Measurements from ENCODE around the gene ZSCAN16.

Gene ZSCAN16

GRCh38 chr6:28080631-28081485 lies 43.6 kb upstream of the ZSCAN16 start:
- peak; percentile 66 for TF ChIP-seq POLR2AphosphoS5 (IDR thresholded peaks at IDR 0.05; ENCODE audit: low read depth)
- TF ChIP-seq, protein P1, sequence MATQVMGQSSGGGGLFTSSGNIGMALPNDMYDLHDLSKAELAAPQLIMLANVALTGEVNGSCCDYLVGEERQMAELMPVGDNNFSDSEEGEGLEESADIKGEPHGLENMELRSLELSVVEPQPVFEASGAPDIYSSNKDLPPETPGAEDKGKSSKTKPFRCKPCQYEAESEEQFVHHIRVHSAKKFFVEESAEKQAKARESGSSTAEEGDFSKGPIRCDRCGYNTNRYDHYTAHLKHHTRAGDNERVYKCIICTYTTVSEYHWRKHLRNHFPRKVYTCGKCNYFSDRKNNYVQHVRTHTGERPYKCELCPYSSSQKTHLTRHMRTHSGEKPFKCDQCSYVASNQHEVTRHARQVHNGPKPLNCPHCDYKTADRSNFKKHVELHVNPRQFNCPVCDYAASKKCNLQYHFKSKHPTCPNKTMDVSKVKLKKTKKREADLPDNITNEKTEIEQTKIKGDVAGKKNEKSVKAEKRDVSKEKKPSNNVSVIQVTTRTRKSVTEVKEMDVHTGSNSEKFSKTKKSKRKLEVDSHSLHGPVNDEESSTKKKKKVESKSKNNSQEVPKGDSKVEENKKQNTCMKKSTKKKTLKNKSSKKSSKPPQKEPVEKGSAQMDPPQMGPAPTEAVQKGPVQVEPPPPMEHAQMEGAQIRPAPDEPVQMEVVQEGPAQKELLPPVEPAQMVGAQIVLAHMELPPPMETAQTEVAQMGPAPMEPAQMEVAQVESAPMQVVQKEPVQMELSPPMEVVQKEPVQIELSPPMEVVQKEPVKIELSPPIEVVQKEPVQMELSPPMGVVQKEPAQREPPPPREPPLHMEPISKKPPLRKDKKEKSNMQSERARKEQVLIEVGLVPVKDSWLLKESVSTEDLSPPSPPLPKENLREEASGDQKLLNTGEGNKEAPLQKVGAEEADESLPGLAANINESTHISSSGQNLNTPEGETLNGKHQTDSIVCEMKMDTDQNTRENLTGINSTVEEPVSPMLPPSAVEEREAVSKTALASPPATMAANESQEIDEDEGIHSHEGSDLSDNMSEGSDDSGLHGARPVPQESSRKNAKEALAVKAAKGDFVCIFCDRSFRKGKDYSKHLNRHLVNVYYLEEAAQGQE (IDR thresholded peaks at IDR 0.05; ENCODE audit: insufficient replicate concordance, low read depth), result no peak
- peak; percentile 100 for TF ChIP-seq GABPA (IDR thresholded peaks at IDR 0.05; ENCODE audit: low read depth)
- no peak for TF ChIP-seq CTCF (IDR thresholded peaks at IDR 0.05; ENCODE audit: insufficient read depth, low read length)
- DNase-seq (ENCODE audit: low read depth in 1 of 2, low spot score in 1 of 2), result peak; percentile 96 to 97
- H3K4me3 ChIP-seq (replicated peaks; ENCODE audit: insufficient read depth, low read length), result peak overlapping the region; percentile 89
- H3K27me3 ChIP-seq (ENCODE audit: insufficient read depth, poor library complexity, severe bottlenecking), result no peaks in the 10 kb centered on the region
- H3K27ac ChIP-seq (replicated peaks), result peak overlapping the region; percentile 98

DNA sequence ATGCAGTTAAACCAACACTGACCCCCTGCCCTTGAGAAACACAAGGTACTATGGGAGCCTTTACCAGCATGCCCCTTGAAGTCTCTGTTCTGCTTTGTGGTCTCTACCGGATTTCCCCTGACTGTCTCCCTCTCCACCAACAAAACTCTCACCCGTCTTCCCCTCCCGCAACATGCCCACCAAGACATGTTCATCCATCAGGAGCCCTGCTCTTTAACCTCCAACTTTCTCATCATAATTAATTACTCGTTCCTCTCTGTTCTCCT lies 43.0 kb upstream of the ZSCAN16 start:
- Histone ChIP-seq H3K4me3 (replicated peaks; ENCODE audit: insufficient read depth, low read length) (peak overlapping the region; percentile 89), H3K27ac (replicated peaks) (peak overlapping the region; percentile 98), H3K27me3 (ENCODE audit: insufficient read depth, poor library complexity, severe bottlenecking) (no peaks in the 10 kb centered on the region)
- peak; percentile 20 to 21 for DNase-seq (ENCODE audit: low read depth in 1 of 2, low spot score in 1 of 2)
- TF ChIP-seq, protein P1 (IDR thresholded peaks at IDR 0.05; ENCODE audit: insufficient replicate concordance, low read depth), result no peak
- TF ChIP-seq GABPA (IDR thresholded peaks at IDR 0.05; ENCODE audit: low read depth) (no peak), CTCF (IDR thresholded peaks at IDR 0.05; ENCODE audit: insufficient read depth, low read length) (no peak), SPI1 (IDR thresholded peaks at IDR 0.05; ENCODE audit: borderline replicate concordance, low read depth) (no peak), POLR2AphosphoS5 (IDR thresholded peaks at IDR 0.05; ENCODE audit: low read depth) (no peak)

DNA sequence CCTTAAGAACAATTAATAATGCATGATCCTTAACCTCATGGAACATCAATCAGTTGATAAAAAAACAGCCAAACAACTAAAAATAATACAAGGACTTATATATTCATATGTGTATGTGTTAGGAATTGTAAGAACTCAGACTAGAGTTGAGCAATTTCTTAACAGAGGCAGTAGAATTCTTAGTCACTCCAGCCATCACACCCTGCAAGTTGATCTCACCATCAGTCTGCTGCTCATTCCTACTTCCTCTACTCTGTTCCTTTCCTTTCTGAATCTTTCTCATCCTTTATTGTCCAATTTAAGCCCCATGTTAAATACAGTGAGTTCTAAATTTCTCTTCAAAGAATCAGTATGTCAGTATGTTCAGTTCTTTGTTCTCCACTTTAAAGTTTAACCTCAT lies 41.5 kb upstream of the ZSCAN16 start:
- no peak overlapping the region for H3K27ac ChIP-seq (replicated peaks)
- no peak overlapping the region for H3K4me3 ChIP-seq (replicated peaks; ENCODE audit: insufficient read depth, low read length)
- H3K27me3 ChIP-seq (ENCODE audit: insufficient read depth, poor library complexity, severe bottlenecking), result no peaks in the 10 kb centered on the region
- peak in 1 of 2 experiments; percentile 25 for DNase-seq (ENCODE audit: low read depth in 1 of 2, low spot score in 1 of 2)
- TF ChIP-seq SPI1 (IDR thresholded peaks at IDR 0.05; ENCODE audit: borderline replicate concordance, low read depth) (no peak), CTCF (IDR thresholded peaks at IDR 0.05; ENCODE audit: insufficient read depth, low read length) (no peak), GABPA (IDR thresholded peaks at IDR 0.05; ENCODE audit: low read depth) (no peak), POLR2AphosphoS5 (IDR thresholded peaks at IDR 0.05; ENCODE audit: low read depth) (no peak)
- TF ChIP-seq, protein P1 (IDR thresholded peaks at IDR 0.05; ENCODE audit: insufficient replicate concordance, low read depth), result no peak
